ENCODE data around the gene RAB7B.

DNA sequence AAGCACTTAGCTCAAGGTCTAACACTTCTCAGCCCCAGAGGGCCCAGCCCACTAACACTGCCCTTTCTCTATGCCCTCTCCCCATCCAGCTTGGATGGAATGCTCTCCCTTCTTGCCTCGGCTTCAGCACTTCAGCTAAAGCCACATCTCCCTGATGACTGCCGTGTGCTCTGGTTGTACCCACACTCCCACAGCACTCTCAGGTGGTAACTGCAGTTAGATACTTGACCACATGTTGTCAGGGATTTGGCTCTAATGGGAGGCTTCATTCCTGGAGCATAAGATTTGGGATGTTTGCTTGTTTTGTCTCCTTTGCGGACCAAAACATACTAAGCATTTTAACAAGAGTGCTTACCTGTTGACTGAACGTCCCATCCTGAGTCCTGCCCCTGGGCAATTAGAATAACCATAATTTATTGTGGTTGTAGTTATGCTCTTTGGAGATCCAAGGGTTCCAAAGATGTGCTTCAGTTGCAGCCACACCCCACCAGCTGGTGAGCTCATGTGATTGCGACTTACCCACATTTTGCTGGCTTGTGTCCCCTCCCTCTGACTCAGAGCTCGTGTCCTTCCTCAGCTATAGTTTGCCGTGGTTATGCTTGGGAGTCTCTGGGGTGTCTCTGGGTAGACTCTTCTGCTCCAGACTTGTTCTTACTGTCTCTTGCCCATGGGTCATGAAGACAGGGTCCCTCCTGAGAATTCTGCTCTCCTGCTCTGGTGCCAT lies 52.2 kb downstream of the RAB7B start:
- TF ChIP-seq, protein P1, sequence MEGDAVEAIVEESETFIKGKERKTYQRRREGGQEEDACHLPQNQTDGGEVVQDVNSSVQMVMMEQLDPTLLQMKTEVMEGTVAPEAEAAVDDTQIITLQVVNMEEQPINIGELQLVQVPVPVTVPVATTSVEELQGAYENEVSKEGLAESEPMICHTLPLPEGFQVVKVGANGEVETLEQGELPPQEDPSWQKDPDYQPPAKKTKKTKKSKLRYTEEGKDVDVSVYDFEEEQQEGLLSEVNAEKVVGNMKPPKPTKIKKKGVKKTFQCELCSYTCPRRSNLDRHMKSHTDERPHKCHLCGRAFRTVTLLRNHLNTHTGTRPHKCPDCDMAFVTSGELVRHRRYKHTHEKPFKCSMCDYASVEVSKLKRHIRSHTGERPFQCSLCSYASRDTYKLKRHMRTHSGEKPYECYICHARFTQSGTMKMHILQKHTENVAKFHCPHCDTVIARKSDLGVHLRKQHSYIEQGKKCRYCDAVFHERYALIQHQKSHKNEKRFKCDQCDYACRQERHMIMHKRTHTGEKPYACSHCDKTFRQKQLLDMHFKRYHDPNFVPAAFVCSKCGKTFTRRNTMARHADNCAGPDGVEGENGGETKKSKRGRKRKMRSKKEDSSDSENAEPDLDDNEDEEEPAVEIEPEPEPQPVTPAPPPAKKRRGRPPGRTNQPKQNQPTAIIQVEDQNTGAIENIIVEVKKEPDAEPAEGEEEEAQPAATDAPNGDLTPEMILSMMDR (IDR thresholded peaks at IDR 0.05; ENCODE audit: poor library complexity), result no peak
- no peak for TF ChIP-seq EZH2phosphoT487 (IDR thresholded peaks at IDR 0.05; ENCODE audit: low read depth, severe bottlenecking, unreplicated experiment)
- no peak for TF ChIP-seq EZH2 (IDR thresholded peaks at IDR 0.05; ENCODE audit: borderline replicate concordance)
